CD4-positive, alpha-beta T cell treated with Interleukin-21 for 1 hour (primary cell): ENCODE measurements around the gene ZDHHC18.
A peak's percentile ranks its signal among the peaks of the same experiment; 100 is the strongest.
"Not testable (repeated sequence)": the region's sequence is repeated elsewhere in the genome, so short reads cannot be mapped to it uniquely, and the experiment has no call there.

Experiments used
- DNase-seq: peaks from one replicate; pipeline ENCODE4 v3.0.0-alpha.2; 2020

The ZDHHC18 gene

GRCh38 chr1:26861889-26862378 is 35.4 kb downstream of the ZDHHC18 start:
- DNase-seq, result no peak

DNA sequence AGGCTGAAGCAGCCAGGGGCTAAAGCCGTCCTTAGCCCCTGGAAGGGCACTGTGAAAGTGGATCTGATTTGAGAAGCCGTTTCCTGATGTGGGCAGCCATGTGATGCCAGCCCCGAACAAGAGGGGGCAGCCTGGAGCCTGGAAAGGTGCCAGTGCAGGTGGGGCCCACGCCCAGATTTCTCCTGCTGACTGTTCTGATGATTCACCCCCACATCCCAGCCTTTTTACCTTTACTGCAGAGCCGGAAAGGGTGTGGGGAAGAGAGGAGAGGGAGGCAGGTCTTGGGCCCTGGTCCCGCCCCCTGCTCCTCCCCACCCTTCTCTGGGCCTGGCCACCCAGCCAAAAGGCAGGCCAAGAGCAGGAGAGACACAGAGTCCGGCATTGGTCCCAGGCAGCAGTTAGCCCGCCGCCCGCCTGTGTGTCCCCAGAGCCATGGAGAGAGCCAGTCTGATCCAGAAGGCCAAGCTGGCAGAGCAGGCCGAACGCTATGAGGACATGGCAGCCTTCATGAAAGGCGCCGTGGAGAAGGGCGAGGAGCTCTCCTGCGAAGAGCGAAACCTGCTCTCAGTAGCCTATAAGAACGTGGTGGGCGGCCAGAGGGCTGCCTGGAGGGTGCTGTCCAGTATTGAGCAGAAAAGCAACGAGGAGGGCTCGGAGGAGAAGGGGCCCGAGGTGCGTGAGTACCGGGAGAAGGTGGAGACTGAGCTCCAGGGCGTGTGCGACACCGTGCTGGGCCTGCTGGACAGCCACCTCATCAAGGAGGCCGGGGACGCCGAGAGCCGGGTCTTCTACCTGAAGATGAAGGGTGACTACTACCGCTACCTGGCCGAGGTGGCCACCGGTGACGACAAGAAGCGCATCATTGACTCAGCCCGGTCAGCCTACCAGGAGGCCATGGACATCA is 36.5 kb downstream of the ZDHHC18 start, which contains the start of gene SFN:
TSS of gene SFN (plus strand) at position 369 of the 904 bp plus-strand sequence. CDS start at position 433, 64 bp downstream.
- peak; percentile 60 for DNase-seq

GRCh38 chr1:26863685-26864077 is 37.2 kb downstream of the ZDHHC18 start:
- no peak for DNase-seq

DNA sequence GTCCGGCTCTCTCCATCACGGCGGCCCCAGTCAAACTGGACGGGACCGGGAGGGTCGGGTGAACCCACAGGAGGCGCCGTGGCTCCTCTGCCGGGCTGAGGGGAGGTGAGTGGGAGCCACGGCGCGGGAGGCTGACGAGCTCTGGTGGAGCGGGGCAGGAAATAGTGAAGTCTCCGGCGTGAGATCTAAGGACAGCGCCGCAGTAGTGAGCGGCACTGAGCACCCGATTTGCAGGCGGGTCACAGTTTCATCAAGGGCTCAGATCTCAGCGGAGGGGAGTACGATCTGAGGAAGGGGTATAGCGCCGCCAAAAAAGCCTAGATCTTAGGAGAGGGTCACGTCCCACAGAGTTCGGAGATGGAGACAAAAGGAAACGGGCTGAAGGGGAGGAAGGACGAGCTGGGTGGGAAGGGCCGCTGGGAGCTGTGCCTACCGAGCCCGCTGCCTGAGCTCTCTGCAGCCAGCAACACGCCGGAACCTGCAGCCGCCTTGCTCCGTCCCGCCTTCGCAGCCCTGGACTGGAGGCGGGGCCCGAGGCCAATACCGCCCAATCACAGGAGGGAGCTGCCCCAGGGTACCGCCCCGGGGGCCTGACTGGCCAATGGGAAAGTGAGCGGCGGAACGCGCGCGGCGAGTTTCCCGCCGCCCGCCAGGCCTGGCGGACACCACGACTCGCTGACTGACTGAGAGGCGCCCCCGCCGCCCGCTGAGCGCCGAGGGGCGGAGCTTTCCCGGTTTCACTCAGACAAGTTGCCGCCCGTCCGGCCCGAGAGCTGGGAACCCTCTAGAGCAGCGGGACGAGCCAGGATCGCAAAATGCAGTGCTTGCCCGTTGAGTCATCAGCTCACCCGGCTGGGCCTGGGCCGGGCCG is 38.4 kb downstream of the ZDHHC18 start:
- peak; percentile 96 for DNase-seq

GRCh38 chr1:26873097-26873496 is 46.6 kb downstream of the ZDHHC18 start:
- not testable (repeated sequence) for DNase-seq

GRCh38 chr1:26874896-26875295 is 48.4 kb downstream of the ZDHHC18 start:
- DNase-seq, result no peak

- DNase-seq, result no peak
Measured at GRCh38 chr1:26877326-26877725, 50.8 kb downstream of the ZDHHC18 start.

- no peak for DNase-seq
Measured at GRCh38 chr1:26879793-26880192, 53.3 kb downstream of the ZDHHC18 start.

DNA sequence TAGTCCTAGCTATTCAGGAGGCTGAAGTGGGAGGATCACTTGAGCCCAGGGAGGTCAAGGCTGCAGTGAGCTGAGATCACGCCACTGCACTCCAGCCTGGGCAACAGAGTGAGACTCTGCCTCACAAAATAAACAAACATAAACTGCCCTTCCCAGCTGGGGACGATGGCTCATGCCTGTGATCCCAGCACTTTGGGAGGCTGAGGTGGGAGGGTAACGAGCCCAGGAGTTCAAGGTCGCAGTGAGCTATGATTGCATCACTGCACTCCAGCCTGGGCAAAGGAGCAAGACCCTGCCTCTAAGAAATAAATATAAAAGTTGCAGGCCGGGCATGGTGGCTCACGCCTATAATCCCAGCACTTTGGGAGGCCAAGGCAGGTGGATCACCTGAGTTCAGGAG is 55.1 kb downstream of the ZDHHC18 start:
- not testable (repeated sequence) for DNase-seq

GRCh38 chr1:26882696-26883463 is 56.4 kb downstream of the ZDHHC18 start:
- no peak for DNase-seq

GRCh38 chr1:26887125-26887524 is 60.6 kb downstream of the ZDHHC18 start:
- DNase-seq, result peak; percentile 25

DNA sequence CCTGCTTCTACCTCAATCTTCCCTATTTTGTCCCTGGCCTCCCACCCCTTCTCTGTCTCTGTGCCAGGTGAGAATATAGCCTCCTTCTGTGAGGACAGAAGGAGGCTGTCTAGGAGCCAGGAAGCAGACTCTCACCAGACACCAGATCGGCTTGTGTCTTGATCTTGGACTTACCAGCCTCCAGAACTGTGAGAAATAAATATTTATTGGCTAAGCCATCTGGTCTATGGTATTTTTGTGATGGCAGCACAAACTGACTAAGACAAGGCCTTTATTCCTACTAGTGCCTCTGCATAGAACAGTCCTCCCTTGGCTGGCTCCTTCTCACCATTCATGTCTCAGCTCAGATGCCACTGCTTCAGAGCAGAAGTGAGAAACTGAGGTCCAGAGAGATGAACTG is 61.7 kb downstream of the ZDHHC18 start:
- no peak for DNase-seq

DNA sequence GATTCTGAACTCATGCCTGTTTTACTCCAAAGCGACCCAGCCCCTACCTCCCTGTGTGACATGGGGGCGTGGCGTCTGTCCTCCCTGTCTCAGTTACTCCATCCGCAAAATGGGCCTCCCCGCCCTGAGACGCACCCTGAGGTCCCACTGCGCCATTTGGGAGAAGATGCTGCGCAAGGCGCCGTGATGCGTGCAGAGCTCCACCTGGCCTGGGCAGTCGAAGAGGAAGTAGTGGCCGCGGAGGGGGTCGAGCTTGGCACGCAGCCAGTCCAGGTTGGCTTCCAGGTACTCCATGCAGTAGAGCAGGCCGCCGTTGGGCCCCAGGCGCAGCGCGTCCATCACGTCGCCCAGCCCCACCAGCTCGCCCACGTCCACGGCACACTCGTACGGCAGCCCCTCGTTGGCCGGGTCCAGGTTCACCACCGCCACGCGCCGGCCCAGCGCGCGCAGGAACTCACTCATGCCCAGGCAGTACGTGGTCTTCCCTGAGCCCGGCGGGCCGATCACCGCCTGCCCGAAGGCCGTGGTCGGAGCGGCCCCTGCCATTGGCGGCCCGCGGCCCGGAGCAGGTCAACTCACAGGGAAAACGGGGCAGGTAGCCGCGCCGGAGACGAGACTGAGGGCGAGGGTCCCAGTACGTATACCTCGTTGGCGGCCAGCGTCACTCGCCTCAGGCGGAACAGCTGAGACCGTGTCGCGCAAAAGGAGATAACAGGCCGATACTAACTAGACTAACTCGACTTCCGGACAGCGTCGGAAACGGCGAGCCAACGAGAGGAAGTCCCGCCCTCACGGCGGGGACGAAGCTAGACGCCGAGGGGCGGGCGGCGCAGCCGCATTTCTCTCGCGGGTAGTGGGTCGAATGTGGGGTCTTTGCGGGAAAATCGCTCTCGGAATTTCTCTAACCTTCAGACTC is 63.3 kb downstream of the ZDHHC18 start, which contains the start of gene GPN2:
TSS of gene GPN2 (minus strand) at position 733 of the 916 bp plus-strand sequence. CDS start at position 546, 187 bp downstream.
- peak; percentile 82 for DNase-seq

- DNase-seq, result no peak
Measured at GRCh38 chr1:26890467-26890796, 63.9 kb downstream of the ZDHHC18 start.

DNA sequence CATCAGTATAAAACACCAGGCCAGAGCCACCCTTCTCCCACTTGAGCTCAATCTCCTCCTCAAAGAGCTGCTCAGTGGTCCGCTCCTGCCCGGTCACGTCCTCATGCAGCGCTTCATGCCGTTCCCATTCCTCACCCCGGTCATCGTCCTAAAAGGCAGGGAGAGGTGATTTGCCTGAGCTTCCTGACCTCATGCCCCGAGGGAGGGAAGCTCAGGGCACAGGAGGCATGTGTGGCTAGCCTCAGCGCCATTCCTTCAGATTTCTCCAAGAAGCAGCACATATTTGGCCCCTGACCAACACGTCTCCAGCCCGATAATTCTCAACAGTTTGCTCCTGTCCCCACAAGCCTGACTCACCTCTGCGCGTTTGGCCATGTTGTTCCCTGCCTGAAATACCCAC is 67.8 kb downstream of the ZDHHC18 start:
- DNase-seq, result no peak

- no peak for DNase-seq
Measured at GRCh38 chr1:26897351-26897750, 70.9 kb downstream of the ZDHHC18 start.

DNA sequence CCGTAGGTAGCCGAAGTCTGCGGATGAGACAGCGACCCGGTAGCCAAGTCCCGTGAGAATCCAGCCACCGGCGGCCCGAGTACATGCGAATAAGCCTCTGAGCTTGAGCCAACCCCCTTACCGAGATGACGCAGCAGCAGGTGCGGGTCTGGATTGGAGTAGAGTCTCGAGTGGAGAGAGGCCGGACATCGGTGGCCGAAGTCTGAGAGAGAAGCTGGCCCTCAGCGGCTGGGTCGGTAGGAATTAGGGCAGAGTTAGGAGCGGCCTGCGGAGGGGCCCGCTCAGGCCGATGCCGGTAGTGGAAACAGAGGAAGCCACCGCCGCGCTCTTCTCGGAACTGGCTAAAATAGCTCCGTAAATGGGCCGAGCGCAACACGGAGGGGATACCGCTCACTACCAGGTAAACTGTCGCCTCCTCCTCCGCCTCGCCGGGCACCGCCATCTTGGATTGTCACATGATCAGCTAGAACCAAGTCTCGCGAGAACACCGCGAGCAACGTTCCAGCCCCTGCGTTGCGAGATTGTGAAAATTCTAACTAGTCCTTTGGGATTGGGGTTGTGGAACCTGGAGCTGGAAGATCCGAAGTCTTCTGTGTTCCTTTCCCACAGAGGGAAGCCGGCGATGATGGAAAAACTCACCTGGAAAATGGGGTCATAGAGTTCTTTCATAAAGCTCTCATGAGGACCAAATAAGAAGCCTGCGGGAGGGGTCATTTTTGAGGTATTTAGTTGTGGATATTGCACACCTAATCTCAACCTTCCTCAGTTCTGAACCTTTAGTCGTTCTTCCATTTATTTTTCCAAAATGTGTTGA is 73.7 kb downstream of the ZDHHC18 start, which contains the start of gene GPATCH3:
TSS of gene GPATCH3 (minus strand) at position 467 of the 814 bp plus-strand sequence. CDS start at position 442, 25 bp downstream.
- peak; percentile 91 for DNase-seq

DNA sequence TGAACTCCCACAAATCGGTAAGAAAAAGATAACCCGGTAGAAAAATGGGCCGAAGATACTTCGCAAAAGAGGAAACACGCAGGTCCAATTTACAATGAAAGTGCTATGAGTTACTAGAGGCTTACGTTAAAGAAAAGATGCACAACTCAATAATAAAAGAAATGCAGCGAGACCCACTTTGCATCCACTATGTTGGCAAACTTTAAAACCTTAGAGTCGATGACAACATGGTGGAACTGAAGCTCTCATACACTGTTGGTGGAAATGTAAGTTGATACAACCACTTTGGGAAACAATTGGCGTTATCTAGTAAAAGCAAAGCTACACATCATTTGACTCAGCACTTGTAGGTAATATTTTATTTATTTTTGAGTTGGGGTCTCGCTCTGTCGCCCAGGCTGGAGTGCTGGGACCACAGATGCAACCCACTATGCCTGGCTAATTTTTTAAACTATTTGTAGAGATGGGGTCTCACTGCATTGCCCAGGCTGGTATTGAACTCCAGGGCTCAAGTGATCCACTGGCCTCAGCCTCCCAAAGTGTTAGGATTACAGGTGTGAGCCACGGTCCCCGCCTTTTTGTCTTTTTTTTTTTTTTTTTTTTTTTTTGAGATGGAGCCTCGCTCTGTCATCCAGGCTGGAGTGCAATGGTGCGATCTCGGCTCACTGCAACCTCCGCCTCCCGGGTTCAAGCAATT is 74.5 kb downstream of the ZDHHC18 start:
- no peak for DNase-seq
